NOMO-1 (cell line): ENCODE data around the gene VMO1.
"Not testable (repeated sequence)": the region's sequence is repeated elsewhere in the genome, so short reads cannot be mapped to it uniquely, and the experiment has no call there.

Experiments used
- DNase-seq, 2 experiments: peaks; one replicate each; lab custom pipeline; 2025; ENCODE audit not compliant: unreplicated experiment in 2 of 2; lab: John Stamatoyannopoulos, UW

VMO1 gene, protein sequence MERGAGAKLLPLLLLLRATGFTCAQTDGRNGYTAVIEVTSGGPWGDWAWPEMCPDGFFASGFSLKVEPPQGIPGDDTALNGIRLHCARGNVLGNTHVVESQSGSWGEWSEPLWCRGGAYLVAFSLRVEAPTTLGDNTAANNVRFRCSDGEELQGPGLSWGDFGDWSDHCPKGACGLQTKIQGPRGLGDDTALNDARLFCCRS

DNA sequence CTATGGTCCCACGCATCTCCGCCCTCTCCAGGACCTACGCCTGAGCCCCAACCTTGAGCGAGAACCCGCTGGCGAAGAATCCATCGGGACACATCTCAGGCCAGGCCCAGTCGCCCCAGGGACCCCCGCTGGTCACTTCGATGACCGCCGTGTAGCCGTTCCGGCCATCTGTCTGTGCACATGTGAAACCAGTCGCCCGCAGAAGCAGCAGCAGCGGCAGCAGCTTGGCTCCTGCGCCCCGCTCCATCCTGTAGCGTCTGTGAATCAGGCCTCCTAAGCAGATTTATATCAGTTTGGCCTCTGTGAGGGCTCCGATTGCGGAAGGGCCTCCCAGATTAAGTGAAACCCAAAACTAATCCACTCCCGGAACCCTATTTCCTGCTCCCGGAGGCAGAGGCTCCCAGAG is at the start of gene VMO1:
TSS of gene VMO1 (minus strand) at position 259 of the 406 bp plus-strand sequence. CDS start at position 247, 12 bp downstream.
- DNase-seq: no peak

DNA sequence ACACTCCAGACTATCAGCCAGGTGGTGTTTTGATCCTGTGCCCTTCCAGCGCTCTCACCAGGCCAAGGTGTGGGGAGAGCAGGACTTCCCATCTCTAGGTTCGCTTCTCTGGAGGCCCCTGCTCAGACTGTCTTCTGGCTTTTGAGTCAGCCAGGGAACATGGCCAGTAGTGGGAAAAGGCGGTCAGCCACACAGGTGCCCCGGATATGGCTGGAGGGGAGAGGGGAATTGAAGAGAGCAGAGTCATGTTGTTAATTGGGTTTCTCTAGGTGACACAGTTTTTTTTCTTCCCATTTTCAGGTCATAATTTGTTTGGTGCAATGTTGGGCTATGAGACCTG is 48.5 kb upstream of the VMO1 start:
- no peak for DNase-seq

DNA sequence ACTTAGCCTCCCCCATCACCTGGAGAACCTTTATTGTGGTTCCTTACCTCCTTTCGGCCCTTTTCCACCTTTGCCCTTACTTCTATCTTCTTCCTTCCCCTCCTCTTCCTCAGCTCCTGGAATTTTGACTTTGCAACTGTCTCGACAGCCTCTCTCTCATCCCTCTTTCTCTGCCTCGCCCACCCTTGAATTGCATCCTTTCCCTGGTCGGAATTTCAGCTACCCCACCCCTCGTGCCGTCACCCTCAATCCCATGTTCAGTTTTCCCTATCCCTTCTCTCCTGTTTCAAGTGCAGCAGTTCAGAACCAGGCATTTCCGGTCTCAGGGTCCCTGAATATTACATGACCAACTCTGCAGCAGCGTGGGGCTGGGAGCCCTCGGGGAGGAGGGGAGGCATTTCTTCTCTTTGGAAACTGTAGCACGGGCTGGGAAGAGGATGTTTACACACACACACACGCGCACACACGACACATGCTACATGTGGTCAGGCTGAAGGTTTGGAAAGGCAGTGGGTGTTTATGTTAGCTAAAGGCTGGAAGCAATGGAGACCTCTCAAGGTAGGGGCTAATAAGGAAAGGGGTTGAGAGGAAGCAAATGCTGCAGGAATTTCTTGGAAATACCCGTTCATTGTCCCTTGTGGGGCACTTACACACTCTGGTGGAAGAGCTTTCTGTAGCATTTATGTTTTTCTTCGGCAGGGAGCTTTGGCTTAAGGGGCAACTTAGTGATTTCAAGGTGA is 47.9 kb upstream of the VMO1 start:
- DNase-seq: no peak

DNA sequence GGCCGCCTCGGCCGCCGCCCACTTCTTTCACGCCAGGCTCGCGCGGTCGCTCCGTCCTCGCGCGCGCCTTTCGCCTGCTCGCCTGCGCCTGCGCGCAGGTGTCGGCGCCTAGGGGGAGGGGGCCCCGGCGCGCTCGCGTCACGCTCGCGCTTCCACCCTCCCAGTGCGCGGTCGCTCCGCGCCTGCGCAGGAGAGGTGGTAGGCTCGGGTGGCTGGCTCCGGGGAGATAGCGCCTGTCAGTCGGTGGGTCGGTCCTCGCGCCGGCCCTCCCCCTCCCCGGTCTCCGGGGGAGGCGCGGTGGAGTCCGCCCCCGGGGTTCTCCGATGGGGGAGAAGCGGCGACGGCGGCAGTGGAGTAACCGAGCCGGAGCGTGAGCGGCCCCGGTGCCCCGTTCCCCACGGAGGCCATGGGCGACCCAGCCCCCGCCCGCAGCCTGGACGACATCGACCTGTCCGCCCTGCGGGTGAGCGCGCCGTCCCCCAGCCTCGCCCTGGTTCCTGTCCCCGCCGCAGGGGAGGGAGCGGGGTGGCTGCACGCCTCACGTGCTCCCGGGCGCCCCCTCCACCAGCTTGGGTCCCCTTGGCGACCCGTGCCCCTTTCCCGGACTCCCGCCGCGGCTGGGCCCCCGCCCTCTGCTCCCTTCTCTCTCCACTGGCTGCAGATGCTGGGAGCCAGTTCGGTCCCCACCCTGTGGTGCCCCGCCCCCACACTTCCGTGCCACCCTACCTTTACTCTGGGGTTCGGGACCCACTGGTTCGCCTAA is 47.2 kb upstream of the VMO1 start, which contains the start of gene MINK1:
TSS of gene MINK1 (plus strand) at position 163 of the 763 bp plus-strand sequence. CDS start at position 407, 244 bp downstream.
- peak; percentile 87 to 91 for DNase-seq

DNA sequence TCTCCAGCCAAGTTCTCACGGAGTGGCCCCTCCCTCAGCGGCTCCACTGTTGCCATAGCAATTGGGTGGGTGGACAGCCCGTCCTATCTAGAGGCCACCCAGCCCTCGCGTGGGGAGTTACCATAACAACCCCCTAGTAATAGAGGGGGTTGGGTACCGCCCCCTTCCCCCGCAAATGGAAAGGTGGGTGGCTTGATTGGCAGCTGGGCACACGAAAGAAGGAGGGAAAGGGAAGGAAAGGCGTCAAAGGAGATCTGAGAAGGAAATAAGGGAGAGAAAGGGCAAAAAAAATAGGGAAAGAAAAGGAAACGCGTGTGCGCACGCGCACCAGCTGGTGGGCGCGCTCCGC is 46.6 kb upstream of the VMO1 start:
- not testable (repeated sequence) for DNase-seq

DNA sequence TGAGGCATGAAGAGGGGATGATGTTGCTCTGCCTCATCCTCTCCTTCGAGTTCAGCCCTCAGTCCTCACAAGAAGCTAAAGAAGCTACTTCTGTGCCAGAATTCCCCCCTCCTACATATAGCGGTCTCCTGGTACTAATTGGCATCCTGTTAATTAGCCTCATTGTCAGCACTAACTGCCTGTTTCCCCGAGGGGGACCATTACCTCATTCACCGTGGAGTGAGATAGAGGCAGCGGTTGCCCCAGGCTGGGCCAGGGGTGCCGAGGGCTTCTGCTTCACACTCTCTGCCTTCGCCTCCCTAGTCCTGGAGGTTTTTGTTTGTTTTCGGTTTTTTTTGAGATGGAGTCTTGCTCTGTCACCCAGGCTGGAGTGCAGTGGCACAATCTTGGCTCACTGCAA is 41.2 kb upstream of the VMO1 start:
- no peak for DNase-seq

DNA sequence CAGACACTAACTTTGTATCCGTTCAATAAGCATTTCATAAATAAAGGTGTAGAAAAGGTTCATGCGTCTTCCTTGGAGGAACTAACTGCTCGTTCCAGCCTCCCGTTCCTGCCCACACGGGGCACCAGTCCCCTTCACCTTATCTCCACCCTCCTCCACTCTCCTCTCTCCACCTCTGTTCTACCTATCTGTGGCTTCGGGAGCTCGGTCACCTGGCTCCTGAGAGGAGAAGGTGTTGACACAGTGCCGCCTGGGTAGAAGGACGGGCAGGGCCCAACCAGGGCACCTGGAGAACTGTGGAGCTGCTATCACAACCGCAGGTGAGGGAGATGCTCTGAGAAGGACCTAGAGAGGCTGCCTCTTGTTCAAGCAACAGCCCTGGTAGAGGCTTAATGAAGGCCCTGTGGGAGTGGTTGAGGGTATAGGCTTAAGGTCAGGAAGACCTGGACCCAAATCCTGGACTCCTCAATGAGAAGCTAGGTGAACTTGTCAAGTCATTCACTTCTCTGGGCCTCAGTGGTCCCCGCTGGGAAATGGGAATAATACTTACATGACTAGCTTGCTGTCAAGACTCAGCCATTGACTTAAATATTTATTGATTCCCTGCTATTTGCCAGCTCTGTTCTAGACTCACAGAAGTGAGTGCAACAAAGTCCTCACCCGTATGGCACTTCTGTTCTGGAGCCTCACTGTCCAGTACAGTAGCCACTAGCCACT is 37.4 kb upstream of the VMO1 start:
- DNase-seq: no peak

DNA sequence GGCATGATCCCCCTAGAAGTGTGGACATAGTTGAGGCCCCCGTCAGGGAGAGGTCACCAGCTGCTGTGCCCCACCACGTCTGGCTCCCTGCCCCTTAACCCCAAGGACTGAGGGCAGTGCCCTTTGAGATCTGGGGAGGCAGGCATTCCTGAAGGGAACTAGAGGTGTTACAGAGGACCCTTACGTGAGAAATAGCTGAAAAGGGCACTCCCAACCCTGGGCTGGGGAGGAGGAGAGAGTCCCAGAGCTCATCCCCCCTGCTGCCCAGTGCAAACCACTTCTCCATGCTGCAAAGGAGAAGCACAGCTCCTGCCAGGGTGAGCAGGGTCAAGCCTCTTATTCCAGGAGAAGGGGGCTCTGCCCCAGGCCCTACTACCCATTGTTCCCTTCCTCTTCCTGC is 36.7 kb upstream of the VMO1 start:
- DNase-seq: no peak

DNA sequence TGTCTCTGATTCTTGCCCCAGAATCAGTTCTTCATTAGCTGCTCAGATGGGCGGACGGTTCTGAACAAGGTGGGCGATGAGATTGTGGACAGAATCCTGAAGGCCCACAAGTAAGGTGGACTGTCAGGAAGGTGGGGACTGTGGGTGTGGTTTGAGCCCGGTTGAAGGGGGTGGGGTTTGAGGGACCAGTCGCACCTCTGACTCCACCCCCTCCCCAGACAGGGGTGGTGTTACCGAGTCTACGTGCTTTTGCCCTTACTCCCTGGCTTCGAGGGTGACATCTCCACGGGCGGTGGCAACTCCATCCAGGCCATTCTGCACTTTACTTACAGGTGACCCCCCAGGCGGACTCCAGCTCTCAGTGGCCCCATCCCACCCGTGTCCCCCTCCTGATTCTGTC is 32.1 kb upstream of the VMO1 start:
- DNase-seq: no peak

DNA sequence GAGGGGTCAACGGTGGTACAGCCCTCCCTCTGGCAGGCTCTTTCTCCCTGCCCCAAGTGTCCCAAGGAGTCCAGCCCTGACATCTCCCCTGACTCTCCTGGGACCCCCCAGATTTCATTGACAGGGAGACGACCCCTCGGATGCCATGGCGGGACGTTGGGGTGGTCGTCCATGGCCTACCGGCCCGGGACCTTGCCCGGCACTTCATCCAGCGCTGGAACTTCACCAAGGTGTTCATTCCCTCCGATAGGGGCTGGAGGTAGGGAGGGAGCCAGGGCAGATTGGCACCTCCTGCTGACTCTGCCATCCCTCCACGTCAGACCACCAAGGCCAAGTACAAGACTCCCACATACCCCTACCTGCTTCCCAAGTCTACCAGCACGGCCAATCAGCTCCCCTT is 30.7 kb upstream of the VMO1 start:
- DNase-seq: no peak

DNA sequence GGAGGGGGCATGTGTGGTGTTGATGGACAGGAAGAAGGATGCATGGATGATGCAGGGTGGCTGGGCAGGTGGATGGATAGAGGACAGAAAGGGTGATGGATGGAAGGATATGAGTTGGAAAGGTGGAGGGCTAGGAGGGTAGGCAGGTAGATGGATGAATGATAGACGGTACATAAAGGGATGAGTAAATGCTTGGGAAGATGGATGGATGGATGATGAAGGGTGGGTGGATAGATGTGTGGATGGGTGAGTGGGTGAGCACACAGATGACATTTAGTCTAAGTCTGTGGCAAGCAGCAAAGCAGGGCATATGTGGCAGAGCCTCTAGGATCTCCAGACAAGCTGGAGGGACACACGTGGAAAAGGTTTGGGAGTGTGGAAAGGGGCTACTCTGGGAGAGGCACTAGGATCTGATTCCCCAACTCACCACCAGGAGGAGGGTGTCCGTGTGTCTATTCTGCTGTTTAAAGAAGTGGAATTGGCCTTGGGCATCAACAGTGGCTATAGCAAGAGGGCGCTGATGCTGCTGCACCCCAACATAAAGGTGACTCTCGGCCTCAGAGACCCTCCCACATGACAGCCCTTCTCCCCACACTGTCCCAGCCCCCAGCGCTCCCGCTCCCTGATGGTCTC is 29.0 kb upstream of the VMO1 start:
- no peak for DNase-seq

DNA sequence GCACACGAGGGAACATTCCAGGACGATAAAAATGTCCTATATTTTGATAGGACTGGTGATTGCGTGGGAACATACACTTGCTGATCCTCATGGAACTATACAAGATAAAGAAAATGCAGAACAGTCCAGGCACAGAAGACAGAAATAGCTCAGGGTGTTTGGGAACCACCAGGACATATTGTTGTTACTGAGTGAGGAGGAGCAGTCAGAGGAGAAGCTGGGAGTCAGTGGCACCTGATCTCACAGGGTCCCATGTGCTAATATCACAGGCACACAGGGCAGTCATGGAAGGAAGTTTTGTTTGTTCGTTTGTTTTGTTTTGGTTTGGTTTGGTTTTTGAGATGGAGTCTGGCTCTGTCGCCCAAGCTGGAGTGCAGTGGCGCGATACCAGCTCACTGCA is 26.5 kb upstream of the VMO1 start:
- no peak for DNase-seq

DNA sequence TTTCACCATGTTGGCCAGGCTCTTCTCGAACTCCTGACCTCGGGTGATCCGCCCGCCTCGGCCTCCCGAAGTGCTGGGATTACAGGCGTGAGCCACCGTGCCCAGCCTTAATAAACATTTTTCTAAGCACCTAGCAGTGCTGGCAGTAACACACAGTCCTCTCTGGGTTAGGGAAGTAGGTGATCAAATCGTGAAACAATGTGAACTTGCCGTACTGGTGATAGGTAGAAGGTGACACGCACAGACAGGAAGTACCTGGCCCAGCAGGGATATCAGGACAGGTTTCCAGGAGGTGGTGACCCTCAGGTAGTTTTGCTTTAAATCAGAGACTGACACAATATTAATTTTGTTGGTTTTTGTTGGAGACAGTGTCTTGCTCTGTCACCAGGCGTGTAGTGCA is 25.3 kb upstream of the VMO1 start:
- no peak for DNase-seq

DNA sequence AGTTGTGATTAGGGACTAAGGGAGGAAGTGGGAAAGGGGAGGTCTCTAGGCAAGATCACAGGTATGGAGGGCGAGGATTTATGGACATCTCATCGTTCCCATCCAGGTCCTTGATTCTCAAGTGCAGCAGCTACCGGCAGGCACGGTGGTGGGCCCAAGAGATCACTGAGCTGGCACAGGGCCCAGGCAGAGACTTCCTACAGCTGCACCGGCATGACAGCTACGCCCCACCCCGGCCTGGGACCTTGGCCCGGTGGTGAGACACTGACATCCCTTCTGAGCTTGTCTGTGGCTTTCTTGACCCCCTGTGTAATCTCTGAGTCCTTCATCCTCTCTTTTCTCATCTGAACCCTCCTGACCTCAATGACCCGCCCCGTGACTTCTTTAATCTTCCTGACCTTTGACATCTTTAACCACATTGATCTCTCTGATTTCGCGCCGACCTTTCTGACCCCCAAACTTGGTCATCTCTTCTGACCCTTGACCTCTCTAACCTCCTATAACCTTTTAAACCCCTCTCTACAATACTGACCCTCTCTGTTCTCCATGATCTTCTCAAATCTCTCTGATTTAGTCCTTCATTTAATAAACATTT is 24.6 kb upstream of the VMO1 start:
- DNase-seq: no peak

DNA sequence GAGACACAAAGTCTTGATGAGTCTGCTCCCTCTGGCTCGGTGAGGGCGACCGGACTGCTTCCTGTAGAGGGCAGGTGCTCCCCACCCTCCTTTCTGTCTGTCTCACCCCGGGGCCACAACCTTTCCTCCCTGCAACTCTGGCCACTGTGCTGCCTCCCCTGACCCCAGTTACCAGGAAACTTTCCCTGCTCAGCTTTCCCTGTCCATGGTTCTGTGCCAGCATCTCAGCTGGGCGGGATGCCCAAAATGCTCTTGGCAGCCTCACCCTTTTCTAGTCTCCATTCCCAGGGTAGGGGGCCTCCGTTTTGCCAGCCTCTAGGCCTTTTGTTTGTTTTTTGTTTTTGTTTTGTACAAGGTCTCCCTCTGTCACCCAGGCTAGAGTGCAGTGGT is 22.2 kb upstream of the VMO1 start:
- DNase-seq: no peak

DNA sequence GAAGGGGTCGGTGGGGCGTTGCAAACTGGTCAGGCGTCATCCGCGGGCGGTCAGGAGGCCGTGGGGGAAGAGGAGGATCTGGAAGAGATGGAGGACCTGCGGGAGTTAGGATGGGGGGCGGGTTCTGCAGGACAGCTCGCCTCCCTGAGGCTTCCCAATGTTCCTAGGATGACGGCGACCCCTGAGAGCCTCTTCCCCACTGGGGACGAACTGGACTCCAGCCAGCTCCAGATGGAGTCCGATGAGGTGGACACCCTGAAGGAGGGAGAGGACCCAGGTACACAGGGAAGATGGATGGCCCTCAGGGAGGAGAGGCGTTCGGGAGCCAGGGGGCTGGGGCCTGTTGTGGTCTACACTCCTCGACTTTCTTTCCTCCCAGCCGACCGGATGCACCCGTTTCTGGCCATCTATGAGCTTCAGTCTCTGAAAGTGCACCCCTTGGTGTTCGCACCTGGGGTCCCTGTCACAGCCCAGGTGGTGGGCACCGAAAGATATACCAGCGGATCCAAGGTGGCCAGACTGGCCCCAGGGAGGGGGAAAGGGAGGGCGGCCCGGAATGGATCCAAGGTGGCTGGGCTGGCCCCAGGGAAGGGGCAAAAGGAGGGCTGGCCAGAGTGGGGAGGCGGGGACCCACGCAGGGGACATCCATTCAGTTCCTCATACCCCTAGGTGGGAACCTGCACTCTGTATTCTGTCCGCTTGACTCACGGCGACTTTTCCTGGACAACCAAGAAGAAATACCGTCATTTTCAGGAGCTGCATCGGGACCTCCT is 21.6 kb upstream of the VMO1 start:
- no peak for DNase-seq

DNA sequence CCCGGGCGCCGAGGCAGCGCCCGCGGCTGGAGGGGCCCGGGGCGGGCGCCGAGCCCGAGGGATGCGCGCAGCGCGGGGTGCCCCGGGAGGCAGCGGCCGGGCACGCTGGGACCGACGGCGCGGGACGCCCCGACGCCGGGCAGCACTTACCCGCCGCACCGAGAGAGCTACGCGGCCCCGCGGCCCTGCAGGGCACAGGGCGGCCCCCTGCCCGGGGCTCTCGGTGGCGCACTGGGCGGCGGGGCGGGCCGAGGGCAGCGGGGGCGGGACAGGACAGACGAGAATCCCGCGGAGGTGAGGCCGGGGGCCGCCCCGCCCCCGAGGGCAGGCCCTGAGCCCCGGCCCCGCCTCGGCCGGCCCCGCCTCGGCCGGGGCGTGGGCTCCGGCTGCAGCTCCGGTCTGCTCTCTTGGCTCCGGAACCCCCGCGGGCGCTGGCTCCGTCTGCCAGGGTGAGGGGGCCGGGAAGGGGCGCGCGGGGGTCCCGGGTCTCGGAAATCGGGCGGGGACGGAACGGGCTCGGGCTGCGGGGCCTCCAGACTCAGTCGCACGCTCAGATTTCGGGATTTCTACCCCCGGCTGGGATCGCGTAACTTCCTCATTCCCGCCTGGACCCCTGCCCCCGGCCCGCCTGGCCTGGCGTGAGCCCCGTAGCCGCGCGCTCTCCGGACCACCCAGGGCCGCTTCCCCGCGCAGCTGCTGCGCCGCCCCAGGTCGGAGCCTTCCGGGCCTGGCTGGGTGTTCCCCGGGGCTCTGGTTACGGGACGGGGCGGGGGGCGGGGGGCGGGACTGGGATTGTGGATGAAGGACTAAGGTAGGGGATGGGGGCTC is 20.8 kb upstream of the VMO1 start, which contains the start of gene PLD2:
TSS of gene PLD2 (plus strand) at position 376 of the 828 bp plus-strand sequence. CDS start 621 bp downstream, outside the sequence.
- peak; percentile 76 to 90 for DNase-seq

DNA sequence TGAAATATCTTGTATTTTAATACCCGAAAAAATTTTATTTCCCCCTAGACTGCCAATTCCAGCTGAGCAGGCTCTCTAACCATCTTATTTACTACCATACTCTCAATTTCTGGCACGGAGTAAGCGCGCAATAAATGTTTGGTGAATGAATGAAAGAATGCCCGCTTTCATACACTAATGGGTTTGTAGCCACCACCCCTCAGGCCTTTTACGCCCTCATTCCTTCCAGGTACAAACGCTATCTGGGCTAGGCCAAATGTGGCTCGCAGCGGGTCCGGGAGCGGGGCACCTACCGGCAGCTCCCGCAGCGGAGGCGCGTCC is 20.3 kb upstream of the VMO1 start:
- no peak for DNase-seq

DNA sequence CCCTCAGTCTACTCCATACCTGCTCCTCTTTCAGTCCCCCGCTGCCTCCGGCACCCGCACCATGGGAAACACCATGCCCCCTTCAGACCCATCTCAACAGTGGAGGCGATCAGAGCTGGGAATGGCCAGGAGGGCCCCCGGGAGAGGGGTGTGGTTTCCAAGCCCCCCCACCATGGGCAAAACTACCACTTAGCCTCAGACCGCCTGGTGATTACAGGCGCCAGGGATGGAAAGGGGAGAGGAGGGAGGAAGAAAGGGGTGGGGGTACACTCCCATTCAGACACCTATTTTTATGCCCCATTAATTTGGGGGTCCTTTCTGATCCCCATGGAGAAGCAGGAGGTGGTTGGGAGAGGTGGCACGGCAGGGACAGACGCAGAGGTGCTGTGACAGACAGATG is 16.1 kb upstream of the VMO1 start, which contains the start of gene C17orf114:
TSS of gene C17orf114 (minus strand) at position 101 of the 400 bp plus-strand sequence.
- DNase-seq: no peak
